SK-N-SH (cell line): ENCODE measurements around the gene PHF21B. TPM values are rescaled to one million over a fixed set of nuclear protein-coding genes. Genes with fewer than 3 reads are reported as not detected.

Experiments
- CTCF ChIA-PET: fragments of 300-600, 350-600 bp; formaldehyde crosslinking; extraction: SDS; loops from one replicate; lab custom pipeline; 2021; lab: Yijun Ruan, JAX
- POLR2A ChIA-PET: fragments of 350-600 bp; sonication (Branson Sonifier 250); formaldehyde crosslinking; extraction: SDS; loops from one replicate; lab custom pipeline; 2020; ENCODE audit warnings: antibody characterized with exemption, inconsistent platforms; lab: Yijun Ruan, JAX
- DNase-seq: peaks from one replicate; pipeline ENCODE4 v3.0.0; 2012
- H2AFZ ChIP-seq: fragments of 200-600 bp; sonication (generic); 2 replicates; pipeline ENCODE4 v1.8.1; 2016; ENCODE audit warnings: antibody characterized with exemption, mild to moderate bottlenecking, low read depth
- H3F3A ChIP-seq: fragments of 200-600 bp; sonication (generic); replicated peaks from 2 replicates; pipeline ENCODE3; 2016; ENCODE audit warnings: antibody characterized with exemption, mild to moderate bottlenecking; ENCODE audit not compliant: insufficient read depth
- H3K27ac ChIP-seq, 2 experiments: fragments of 200-500 bp in 1 of 2; fragments of 200-600 bp in 1 of 2; sonication (Bioruptor generic) in 1 of 2; sonication (generic), shearing (Covaris generic) in 1 of 2; 2 replicates each; pipeline versions ENCODE4 v1.5.1 to v1.6.1; 2014 to 2016; ENCODE audit warnings: low read depth in 2 of 2, inconsistent platforms in 1 of 2, low read length in 1 of 2, mild to moderate bottlenecking in 1 of 2, mixed read lengths in 1 of 2
- H3K27me3 ChIP-seq: fragments of 200-600 bp; sonication (generic), shearing (Covaris generic); 2 replicates; pipeline ENCODE4 v1.6.1; 2016; ENCODE audit warnings: mixed run types; ENCODE audit not compliant: insufficient read depth
- H3K36me3 ChIP-seq, 2 experiments: fragments of 200-500 bp in 1 of 2; fragments of 200-600 bp in 1 of 2; sonication (Bioruptor generic) in 1 of 2; sonication (generic) in 1 of 2; replicated peaks in 1 of 2; 2 replicates each; pipeline versions ENCODE3 to v1.5.1; 2014 to 2016; ENCODE audit warnings: low read length in 1 of 2, mild to moderate bottlenecking in 1 of 2; ENCODE audit not compliant: insufficient read depth in 2 of 2, control insufficient read depth in 1 of 2
- H3K4me1 ChIP-seq, 2 experiments: fragments of 200-500 bp in 1 of 2; fragments of 200-600 bp in 1 of 2; sonication (Bioruptor generic) in 1 of 2; sonication (generic), shearing (Covaris generic) in 1 of 2; 2 replicates each; pipeline versions ENCODE4 v1.5.1 to v1.6.1; 2014 to 2016; ENCODE audit warnings: low read depth in 1 of 2, low read length in 1 of 2, mixed run types in 1 of 2; ENCODE audit not compliant: insufficient read depth in 2 of 2, control insufficient read depth in 1 of 2
- H3K4me2 ChIP-seq: fragments of 200-600 bp; sonication (generic), shearing (Covaris generic); 2 replicates; pipeline ENCODE4 v1.6.1; 2017; ENCODE audit warnings: mixed run types
- H3K4me3 ChIP-seq, 2 experiments: fragments of 200-500 bp in 1 of 2; fragments of 200-600 bp in 1 of 2; sonication (Bioruptor generic) in 1 of 2; sonication (generic), shearing (Covaris generic) in 1 of 2; 2 replicates each; pipeline versions ENCODE4 v1.5.1 to v1.8.1; 2014 to 2016; ENCODE audit warnings: low read depth in 2 of 2, inconsistent platforms in 1 of 2, low read length in 1 of 2, mild to moderate bottlenecking in 1 of 2, mixed read lengths in 1 of 2, moderate library complexity in 1 of 2
- H3K79me2 ChIP-seq: fragments of 200-600 bp; sonication (generic); 2 replicates; pipeline ENCODE4 v1.8.1; 2017; ENCODE audit warnings: mild to moderate bottlenecking; ENCODE audit not compliant: insufficient read depth
- H3K9ac ChIP-seq: fragments of 200-600 bp; sonication (generic); 2 replicates; pipeline ENCODE4 v1.6.1; 2017; ENCODE audit warnings: mixed run types
- H3K9me2 ChIP-seq: fragments of 200-600 bp; sonication (generic); 2 replicates; pipeline ENCODE4 v1.6.1; 2017; ENCODE audit warnings: mixed run types
- H3K9me3 ChIP-seq: fragments of 200-600 bp; sonication (generic); 2 replicates; pipeline ENCODE4 v1.6.1; 2017; ENCODE audit warnings: mixed run types, mild to moderate bottlenecking, moderate library complexity
- H4K20me1 ChIP-seq: fragments of 200-600 bp; sonication (generic); 2 replicates; pipeline ENCODE4 v1.6.1; 2017; ENCODE audit warnings: mild to moderate bottlenecking, mixed run types; ENCODE audit not compliant: insufficient read depth
- EP300 ChIP-seq, 2 experiments: IDR thresholded peaks; 2 replicates each; pipeline versions ENCODE4 v1.4.0 to v1.6.1; 2012; ENCODE audit warnings: borderline replicate concordance in 1 of 2, low read depth in 1 of 2, low read length in 1 of 2
- FOSL2 ChIP-seq: IDR thresholded peaks from 2 replicates; pipeline ENCODE4 v1.4.0; 2012; ENCODE audit warnings: low read depth, mild to moderate bottlenecking, moderate library complexity, borderline replicate concordance
- FOXJ3 ChIP-seq: sonication (generic); formaldehyde crosslinking; IDR thresholded peaks from 2 replicates; pipeline ENCODE4 v1.5.1; 2020; ENCODE audit warnings: mild to moderate bottlenecking, missing genetic modification reagents
- GATA2 ChIP-seq: sonication (generic); formaldehyde crosslinking; IDR thresholded peaks from 2 replicates; pipeline ENCODE4 v1.5.0; 2020; ENCODE audit warnings: mild to moderate bottlenecking, missing genetic modification reagents
- MEF2A ChIP-seq: IDR thresholded peaks from 2 replicates; pipeline ENCODE4 v1.4.0; 2012; ENCODE audit warnings: low read depth, borderline replicate concordance
- NRF1 ChIP-seq: IDR thresholded peaks from 2 replicates; pipeline ENCODE4 v1.6.1; 2012; ENCODE audit warnings: low read depth, mild to moderate bottlenecking, low read length
- POLR2AphosphoS5 ChIP-seq: IDR thresholded peaks from 2 replicates; pipeline ENCODE4 v1.6.1; 2012; ENCODE audit warnings: low read depth, low read length
- RFX5 ChIP-seq: IDR thresholded peaks from 2 replicates; pipeline ENCODE4 v1.6.1; 2012; ENCODE audit warnings: mild to moderate bottlenecking, improper control_type of control experiment, low read length
- RXRA ChIP-seq: IDR thresholded peaks from 2 replicates; pipeline ENCODE4 v1.4.0; 2012; ENCODE audit warnings: low read depth, mild to moderate bottlenecking, borderline replicate concordance
- TAF1 ChIP-seq: IDR thresholded peaks from 2 replicates; pipeline ENCODE4 v1.6.1; 2012; ENCODE audit warnings: low read depth, mild to moderate bottlenecking, low read length, moderate library complexity, borderline replicate concordance
- TCF12 ChIP-seq: IDR thresholded peaks from 2 replicates; pipeline ENCODE4 v1.4.0; 2012
- USF1 ChIP-seq: IDR thresholded peaks from 2 replicates; pipeline ENCODE4 v1.4.0; 2012; ENCODE audit warnings: low read depth, borderline replicate concordance
- YY1 ChIP-seq: IDR thresholded peaks from 2 replicates; pipeline ENCODE4 v1.4.0; 2012; ENCODE audit warnings: low read depth, mild to moderate bottlenecking
- WGBS: methylation state at CpG from one replicate; pipeline ENCODE4 v1.1.6; 2017; ENCODE audit warnings: low lambda C conversion rate; 5-methylcytosine and 5-hydroxymethylcytosine counted together
- polyA plus RNA-seq, 3 experiments: library from polyadenylated mRNA; depleted of rRNA; stranded (reverse); fragments of >200 nt; gene quantifications; 2 replicates each; pipeline ENCODE4 v1.2.3, GENCODE V29; 2012
- TF ChIP-seq, protein P1 (sequence below): IDR thresholded peaks from 2 replicates; pipeline ENCODE4 v1.4.0; 2012; ENCODE audit warnings: low read depth, borderline replicate concordance
- TF ChIP-seq, protein P2 (sequence below): fragments of 200-600 bp; sonication (generic); IDR thresholded peaks from 2 replicates; pipeline ENCODE4 v1.6.1; 2017; ENCODE audit warnings: antibody characterized with exemption, mild to moderate bottlenecking, moderate library complexity

PHF21B gene
- polyA plus RNA-seq, 1 of the 3 experiments (the other 2 are of a cell fraction), result 0.76 TPM

- Histone ChIP-seq H3K4me1 (peaks cover 0 to 29% of the 10 kb centered on the region in 2 experiments; a peak in 1 of 4 replicates), H4K20me1 (no peaks in the 10 kb centered on the region)
- TF ChIP-seq EP300 (IDR thresholded peaks at IDR 0.05; ENCODE audit: borderline replicate concordance in 1 of 2, low read depth in 1 of 2, low read length in 1 of 2), result no peak
- no peak for TF ChIP-seq YY1
- TF ChIP-seq POLR2AphosphoS5, result no peak
- TF ChIP-seq, protein P1, sequence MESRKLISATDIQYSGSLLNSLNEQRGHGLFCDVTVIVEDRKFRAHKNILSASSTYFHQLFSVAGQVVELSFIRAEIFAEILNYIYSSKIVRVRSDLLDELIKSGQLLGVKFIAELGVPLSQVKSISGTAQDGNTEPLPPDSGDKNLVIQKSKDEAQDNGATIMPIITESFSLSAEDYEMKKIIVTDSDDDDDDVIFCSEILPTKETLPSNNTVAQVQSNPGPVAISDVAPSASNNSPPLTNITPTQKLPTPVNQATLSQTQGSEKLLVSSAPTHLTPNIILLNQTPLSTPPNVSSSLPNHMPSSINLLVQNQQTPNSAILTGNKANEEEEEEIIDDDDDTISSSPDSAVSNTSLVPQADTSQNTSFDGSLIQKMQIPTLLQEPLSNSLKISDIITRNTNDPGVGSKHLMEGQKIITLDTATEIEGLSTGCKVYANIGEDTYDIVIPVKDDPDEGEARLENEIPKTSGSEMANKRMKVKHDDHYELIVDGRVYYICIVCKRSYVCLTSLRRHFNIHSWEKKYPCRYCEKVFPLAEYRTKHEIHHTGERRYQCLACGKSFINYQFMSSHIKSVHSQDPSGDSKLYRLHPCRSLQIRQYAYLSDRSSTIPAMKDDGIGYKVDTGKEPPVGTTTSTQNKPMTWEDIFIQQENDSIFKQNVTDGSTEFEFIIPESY, result no peak
- TF ChIP-seq, protein P2, sequence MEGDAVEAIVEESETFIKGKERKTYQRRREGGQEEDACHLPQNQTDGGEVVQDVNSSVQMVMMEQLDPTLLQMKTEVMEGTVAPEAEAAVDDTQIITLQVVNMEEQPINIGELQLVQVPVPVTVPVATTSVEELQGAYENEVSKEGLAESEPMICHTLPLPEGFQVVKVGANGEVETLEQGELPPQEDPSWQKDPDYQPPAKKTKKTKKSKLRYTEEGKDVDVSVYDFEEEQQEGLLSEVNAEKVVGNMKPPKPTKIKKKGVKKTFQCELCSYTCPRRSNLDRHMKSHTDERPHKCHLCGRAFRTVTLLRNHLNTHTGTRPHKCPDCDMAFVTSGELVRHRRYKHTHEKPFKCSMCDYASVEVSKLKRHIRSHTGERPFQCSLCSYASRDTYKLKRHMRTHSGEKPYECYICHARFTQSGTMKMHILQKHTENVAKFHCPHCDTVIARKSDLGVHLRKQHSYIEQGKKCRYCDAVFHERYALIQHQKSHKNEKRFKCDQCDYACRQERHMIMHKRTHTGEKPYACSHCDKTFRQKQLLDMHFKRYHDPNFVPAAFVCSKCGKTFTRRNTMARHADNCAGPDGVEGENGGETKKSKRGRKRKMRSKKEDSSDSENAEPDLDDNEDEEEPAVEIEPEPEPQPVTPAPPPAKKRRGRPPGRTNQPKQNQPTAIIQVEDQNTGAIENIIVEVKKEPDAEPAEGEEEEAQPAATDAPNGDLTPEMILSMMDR, result no peak
- TF ChIP-seq FOXJ3, result no peak
- TF ChIP-seq RFX5, result no peak
- no peak for TF ChIP-seq GATA2 (CRISPR knock-in tag)
- TF ChIP-seq TAF1, result no peak
- no peak for TF ChIP-seq TCF12
- no peak for TF ChIP-seq FOSL2
- no peak for TF ChIP-seq RXRA
- no peak for TF ChIP-seq NRF1
- no peak for TF ChIP-seq MEF2A
- no peak for TF ChIP-seq USF1
- TF ChIP-seq, all 33 proteins: peak for 0
- H2AFZ ChIP-seq, result no peak overlapping the region
- POLR2A ChIA-PET, result no interaction called here
- H3K4me3 ChIP-seq, result no peak overlapping the region
- H3K36me3 ChIP-seq, result no peaks in the 10 kb centered on the region
- WGBS, result 59% methylated on average over 9 of the region's 9 CpGs
- H3K9ac ChIP-seq, result no peak overlapping the region
- no peaks in the 10 kb centered on the region for H3F3A ChIP-seq
- H3K9me2 ChIP-seq, result no peaks in the 10 kb centered on the region
- no peaks in the 10 kb centered on the region; the same call in 1 of the 2 replicates for H3K27me3 ChIP-seq
- no peak overlapping the region for H3K27ac ChIP-seq
- H3K4me2 ChIP-seq, result no peak overlapping the region
- CTCF ChIA-PET, result interaction anchor here (1.5 kb wide), 1 partner anchor 212 kb away, joined by 3 read pairs; no protein-coding TSS in a partner anchor
- DNase-seq, result no peak
- no peaks in the 10 kb centered on the region for H3K9me3 ChIP-seq
- H3K79me2 ChIP-seq, result no peaks in the 10 kb centered on the region
Observed at GRCh38 chr22:44996120-44996519, 13.7 kb downstream of the PHF21B start.
